GM21360 (cell line): ENCODE measurements around the gene INS.

Experiments used
- ATAC-seq: cut with Tn5 transposase; IDR thresholded peaks from one replicate; pipeline ENCODE4 v1.9.1; 2021; ENCODE audit warnings: mild to moderate bottlenecking, moderate library complexity; ENCODE audit not compliant: unreplicated experiment

The INS gene

DNA sequence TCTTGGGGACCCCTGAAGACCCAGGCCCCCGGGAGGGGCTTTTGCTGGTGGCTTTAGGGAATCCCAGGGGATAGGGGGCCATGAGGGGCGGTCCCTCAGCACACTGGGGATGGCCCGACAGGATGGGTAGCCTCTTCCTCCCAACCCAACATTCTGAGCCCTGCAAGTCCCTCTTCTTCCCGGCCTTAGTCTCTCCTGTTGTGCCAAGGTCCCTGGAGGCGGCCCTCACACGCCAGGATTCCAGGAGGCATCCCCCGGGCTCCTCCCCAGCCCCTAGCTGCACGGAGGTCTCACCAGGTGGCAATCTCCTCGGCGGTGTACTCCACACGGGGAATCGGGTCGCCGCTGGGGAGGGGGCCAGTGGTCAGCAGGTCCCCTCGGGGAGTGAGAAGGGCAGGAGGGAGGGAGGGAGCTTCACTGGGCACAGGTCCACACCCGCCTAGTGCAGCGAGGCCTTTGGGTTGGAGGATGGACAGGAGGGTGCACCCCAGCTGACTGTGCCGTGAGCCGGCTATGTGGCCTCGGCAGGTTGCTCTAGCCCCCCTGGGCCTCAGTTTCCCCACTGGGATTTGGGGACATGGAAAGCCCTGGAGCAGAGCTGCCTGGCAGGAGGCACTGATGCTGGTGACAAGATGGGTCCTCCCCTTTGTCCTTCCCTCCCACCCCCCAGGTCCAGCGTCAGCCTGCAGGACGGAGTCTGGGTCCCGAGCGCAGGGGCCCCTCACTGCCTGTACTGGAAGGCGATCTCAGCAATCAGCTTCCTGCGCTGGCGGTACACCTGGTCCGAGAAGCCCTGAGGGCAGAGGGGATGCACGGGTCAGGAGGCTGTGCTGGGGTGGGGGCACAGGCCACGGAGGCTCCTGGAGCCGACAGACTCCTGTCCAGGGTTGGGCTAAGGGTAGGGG is 6.4 kb upstream of the INS start:
- ATAC-seq = no peak

GRCh38 chr11:2166091-2166851 is 5.3 kb upstream of the INS start:
- ATAC-seq = no peak

DNA sequence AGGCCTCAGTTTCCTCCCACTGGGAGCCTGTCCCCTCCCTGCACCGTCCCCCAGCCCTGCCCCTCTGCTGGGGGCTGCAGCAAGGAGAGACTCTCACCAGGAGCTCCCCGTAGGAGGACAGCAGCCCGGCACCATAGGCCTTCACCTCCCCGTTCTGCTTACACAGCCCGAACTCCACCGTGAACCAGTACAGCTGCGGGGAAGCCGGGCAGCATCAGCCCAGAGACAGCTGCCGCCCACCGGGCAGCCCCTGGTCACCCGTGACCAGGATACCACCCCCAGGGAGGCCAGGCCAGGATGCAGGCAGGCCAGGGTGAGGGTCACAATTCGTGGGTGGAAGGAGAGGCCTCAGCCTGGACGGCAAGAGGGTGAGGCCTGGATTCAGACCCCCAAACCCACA is 4.6 kb upstream of the INS start:
- ATAC-seq = no peak

- ATAC-seq = no peak
Measured at GRCh38 chr11:2164861-2165555, 4.0 kb upstream of the INS start.

DNA sequence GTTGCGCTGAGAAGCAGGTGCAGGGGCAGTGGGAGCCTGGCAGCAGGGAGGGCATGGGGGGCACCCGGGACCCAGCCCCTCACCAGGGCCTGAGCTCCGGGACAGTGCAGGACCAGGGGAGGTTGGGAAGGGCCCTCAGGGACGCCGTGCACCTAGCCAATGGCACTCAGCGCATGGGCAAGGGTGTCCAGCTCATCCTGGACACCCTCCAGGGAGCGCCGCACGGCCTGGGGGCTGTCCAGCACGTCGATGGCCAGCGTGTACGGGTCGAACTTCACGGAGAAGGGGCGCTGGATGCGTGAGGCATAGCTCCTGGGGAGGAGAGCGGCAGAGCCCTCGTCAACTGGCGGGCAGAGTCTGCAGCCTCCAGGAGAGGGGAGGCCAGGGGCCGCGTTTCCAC is 3.1 kb upstream of the INS start:
- no peak for ATAC-seq

DNA sequence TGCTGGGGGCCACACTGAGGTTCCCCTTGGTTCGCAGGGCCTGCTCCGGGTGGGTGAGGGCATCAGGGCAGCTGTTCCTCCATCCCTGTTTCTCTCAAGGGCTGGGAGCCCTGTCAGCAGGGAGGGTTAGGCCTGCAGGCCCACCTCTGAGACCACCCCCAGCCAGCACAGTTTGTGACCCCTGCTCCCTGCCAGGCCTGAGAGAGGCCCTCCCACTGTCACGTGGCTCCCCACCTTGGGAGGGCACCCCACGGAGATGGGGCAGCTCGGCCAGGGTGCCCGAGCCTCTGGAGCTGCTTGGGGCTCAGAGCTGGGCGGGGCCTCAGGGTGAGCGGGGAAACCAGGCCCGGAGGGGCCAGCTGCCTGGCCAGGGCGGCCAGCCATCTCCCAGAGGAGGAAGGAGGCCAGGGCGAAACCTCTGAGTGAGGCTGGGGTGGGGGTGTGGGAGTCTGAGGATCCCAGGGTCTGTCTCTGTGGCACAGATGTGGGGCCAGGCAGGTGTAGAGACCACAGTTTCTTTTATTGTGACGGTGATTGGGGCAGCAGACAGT is 2.5 kb upstream of the INS start:
- no peak for ATAC-seq

DNA sequence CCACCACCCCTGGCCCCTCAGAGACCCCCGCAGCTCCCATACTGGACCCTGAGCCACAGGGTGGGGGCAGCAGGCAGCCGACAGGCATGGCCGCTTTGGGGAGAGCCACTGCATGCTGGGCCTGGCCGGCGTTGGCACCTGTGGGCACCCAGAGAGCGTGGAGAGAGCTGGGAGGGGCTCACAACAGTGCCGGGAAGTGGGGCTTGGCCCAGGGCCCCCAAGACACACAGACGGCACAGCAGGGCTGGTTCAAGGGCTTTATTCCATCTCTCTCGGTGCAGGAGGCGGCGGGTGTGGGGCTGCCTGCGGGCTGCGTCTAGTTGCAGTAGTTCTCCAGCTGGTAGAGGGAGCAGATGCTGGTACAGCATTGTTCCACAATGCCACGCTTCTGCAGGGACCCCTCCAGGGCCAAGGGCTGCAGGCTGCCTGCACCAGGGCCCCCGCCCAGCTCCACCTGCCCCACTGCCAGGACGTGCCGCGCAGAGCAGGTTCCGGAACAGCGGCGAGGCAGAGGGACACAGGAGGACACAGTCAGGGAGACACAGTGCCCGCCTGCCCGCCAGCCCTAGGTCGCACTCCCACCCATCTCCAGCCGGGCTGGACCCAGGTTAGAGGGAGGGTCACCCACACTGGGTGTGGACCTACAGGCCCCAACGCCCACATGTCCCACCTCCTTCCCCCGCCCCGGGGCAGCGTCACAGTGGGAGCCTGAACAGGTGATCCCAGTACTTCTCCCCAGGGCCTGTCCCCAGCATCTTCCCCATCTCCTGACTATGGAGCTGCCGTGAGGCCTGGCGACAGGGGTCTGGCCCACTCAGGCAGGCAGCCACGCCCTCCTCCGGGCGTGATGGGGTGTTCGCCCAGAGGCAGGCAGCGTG is 1.2 kb downstream of the INS start:
- no peak for ATAC-seq

DNA sequence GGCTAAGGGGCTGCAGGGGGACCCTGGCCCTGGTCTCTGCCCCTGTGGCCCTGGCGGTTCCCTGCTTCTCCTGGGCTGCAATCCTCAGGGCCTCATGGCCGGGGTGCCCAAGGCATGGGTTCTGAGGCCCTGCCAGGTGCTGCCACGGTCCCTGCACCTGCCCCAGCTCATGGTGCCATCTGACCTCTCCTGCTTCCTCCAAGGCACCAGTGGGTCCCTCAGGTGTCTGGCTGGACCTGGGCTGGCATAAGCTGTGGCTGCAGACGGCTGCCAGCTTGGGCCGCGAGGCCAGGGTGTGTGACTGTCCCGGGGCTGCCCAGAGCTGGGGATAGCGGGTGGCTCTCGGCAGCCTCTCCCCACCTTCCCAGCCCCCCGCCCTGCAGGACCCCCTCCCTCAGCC is 2.0 kb downstream of the INS start:
- ATAC-seq = no peak

- ATAC-seq = no peak
Measured at GRCh38 chr11:2158296-2158737, 2.7 kb downstream of the INS start.

DNA sequence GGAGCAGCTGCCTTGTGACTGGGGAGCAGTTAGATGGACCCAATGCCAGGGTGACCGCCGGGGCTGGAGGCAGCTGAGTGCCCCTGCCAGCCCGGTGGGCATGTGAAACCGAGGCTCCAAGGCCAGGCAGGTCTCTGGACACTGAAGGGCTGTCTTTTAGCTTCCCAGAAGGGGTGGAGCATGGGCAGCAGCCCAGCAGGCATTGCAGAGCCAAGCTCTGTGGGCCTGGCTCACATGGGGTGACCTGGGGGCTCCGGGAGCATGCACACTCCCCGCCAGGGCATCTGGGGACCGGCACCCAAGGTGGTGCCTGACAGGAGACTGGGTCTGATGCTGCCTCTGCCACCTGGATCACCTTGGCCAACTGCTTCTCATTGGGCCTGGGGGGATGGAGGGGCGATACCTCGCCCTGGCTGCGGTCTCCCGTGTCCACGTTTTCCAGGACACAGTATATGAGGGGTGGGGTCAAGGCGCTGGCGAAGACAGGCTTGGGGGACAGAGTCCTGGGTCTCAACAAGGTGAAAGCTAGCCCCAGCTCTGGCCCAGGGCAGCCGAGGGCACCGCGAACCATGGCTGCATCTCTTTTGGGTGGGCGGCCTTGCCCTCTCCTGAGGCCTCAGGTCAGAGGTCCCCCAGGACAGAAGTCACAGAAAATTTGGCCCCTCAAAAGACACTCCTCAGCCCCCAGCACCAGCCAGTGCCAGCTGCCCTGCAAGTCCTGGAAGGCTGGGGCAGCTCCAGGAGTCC is 3.5 kb downstream of the INS start:
- no peak for ATAC-seq

- no peak for ATAC-seq
Measured at GRCh38 chr11:2156416-2157182, 4.4 kb downstream of the INS start.

DNA sequence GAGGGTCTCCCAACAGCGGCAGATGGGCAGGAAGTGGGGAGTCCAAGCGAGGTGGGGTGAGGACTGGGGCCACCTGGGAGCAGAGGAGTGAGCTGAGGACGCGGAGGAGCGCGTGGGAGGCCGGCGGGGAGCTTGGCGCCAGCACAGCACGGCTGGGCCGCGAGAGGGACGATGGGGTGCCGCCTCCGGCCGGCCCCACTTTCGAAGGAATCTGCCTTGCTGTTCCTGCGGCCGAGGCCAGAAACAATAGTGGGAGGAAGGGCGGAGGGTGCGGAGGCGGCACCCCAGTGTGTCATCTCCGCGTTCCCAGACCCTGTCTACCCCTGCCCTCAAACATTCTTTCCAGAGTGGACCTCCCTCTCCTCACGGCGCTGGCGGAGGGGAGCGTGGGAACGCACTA is 5.5 kb downstream of the INS start:
- ATAC-seq = no peak

GRCh38 chr11:2154889-2155288 is 6.1 kb downstream of the INS start:
- ATAC-seq = no peak

GRCh38 chr11:2154195-2154585 is 6.8 kb downstream of the INS start:
- ATAC-seq = no peak

- ATAC-seq = no peak
Measured at GRCh38 chr11:2153581-2154194, 7.3 kb downstream of the INS start.

DNA sequence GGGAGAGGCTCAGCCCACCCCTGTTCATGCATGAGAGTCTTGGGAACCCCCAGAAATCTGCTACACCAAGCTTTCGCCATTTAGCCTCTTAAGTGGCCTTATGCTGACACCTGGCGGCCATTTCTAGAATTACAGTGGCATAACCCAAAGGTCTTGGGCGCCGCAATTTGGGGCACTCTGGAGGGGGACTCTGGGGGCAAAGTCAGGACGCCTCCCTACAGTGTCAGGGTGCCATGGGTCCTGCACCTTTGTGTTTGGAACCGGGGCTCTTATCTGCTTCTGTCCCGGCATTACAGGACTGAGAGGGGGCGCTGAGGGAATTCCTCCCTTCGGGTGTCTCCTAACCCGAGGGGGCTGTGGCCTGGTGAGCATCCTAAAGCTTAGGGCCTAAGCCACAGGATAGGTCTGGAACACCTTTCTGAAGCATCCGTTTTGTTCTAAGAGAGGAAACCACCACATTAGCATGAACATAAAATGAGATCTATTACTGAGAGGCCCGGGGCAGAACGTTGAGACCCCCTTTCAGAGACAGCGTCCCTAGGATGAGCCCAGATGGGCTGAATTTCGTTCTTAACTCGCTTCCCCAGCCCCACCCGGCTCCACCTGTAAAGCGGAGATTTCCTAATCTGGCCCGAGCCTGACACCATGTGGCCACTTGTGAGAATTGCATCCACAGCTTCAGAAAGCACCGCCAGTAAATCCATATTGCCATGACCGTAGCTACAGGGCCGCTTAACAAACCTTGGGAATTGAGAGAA is 9.3 kb downstream of the INS start:
- no peak for ATAC-seq
